ENCODE data around the gene MYH10. TPM values are rescaled to one million over a fixed set of nuclear protein-coding genes. Genes with fewer than 3 reads are reported as not detected.

MYH10 gene
- polyA plus RNA-seq, 1 donor from 2014 or later = 61.1 TPM

DNA sequence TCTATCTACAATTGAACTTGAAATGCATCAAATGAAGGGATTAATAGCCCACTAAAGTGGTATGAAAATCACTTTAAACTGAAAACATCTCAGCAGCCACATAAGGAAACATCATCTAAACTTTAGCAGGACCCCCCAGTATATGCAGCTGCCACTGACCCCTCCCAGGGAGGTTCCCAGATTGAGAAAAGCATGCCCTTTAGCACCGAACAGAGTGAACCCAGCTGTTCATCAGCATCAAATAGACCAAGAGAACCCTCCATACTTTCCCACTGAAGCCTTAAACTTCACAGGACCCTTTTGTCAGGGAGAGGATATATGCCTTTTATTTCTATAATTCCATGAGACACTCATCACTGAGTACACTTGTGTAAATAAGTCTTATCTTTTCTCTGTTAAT, 44.6 kb downstream of the MYH10 start:
- Histone ChIP-seq H3K79me2 (replicated peaks; ENCODE audit: insufficient read depth, low read length) (peaks cover 20% of the 10 kb centered on the region), H4K20me1 (ENCODE audit: insufficient read depth) (no peaks in the 10 kb centered on the region), H3K36me3 (ENCODE audit: insufficient read depth, low read length) (no peaks in the 10 kb centered on the region)

DNA sequence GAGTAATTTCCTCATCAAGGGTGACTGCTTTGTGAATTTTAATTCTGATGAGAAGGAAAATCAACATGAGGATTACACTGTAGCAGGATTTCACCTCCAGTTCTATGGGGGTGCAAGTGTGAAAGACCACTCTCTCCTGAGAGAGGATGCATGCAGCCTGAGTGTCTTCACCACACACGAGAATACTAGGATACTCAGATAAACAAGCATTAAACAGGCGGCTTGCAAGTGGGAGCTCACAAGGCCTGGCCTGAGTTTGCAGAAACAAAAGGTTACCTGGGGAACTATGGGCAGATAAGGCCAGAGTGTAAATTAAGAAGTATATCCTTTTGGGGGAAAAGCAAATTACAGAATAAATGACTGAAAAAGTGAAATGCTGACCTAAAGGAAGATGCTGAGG, 46.6 kb downstream of the MYH10 start:
- Histone ChIP-seq H3K27ac (ENCODE audit: low read length) (no peak overlapping the region), H3K36me3 (ENCODE audit: insufficient read depth, low read length) (no peaks in the 10 kb centered on the region), H3K9ac (ENCODE audit: low read length) (no peak overlapping the region)

More for the DNA sequence above, 44.6 kb downstream of the MYH10 start:
- no peak for TF ChIP-seq POLR2AphosphoS5 (IDR thresholded peaks at IDR 0.05)
- TF ChIP-seq EZH2 (IDR thresholded peaks at IDR 0.05; ENCODE audit: borderline replicate concordance, insufficient read depth, low read length, poor library complexity, severe bottlenecking) = no peak
- TF ChIP-seq MXI1 (conservative IDR thresholded peaks at IDR 0.05; ENCODE audit: poor library complexity, severe bottlenecking) = no peak
- TF ChIP-seq TAF1 (IDR thresholded peaks at IDR 0.05; ENCODE audit: low read depth) = no peak
- TF ChIP-seq RAD21 (conservative IDR thresholded peaks at IDR 0.05) = no peak
- TF ChIP-seq, protein P1, sequence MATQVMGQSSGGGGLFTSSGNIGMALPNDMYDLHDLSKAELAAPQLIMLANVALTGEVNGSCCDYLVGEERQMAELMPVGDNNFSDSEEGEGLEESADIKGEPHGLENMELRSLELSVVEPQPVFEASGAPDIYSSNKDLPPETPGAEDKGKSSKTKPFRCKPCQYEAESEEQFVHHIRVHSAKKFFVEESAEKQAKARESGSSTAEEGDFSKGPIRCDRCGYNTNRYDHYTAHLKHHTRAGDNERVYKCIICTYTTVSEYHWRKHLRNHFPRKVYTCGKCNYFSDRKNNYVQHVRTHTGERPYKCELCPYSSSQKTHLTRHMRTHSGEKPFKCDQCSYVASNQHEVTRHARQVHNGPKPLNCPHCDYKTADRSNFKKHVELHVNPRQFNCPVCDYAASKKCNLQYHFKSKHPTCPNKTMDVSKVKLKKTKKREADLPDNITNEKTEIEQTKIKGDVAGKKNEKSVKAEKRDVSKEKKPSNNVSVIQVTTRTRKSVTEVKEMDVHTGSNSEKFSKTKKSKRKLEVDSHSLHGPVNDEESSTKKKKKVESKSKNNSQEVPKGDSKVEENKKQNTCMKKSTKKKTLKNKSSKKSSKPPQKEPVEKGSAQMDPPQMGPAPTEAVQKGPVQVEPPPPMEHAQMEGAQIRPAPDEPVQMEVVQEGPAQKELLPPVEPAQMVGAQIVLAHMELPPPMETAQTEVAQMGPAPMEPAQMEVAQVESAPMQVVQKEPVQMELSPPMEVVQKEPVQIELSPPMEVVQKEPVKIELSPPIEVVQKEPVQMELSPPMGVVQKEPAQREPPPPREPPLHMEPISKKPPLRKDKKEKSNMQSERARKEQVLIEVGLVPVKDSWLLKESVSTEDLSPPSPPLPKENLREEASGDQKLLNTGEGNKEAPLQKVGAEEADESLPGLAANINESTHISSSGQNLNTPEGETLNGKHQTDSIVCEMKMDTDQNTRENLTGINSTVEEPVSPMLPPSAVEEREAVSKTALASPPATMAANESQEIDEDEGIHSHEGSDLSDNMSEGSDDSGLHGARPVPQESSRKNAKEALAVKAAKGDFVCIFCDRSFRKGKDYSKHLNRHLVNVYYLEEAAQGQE (IDR thresholded peaks at IDR 0.05; ENCODE audit: borderline replicate concordance) = no peak
- TF ChIP-seq EP300 (conservative IDR thresholded peaks at IDR 0.05; ENCODE audit: poor library complexity, severe bottlenecking) = no peak
- TF ChIP-seq SMC3 (conservative IDR thresholded peaks at IDR 0.05; ENCODE audit: poor library complexity) = no peak
- TF ChIP-seq, protein P2, sequence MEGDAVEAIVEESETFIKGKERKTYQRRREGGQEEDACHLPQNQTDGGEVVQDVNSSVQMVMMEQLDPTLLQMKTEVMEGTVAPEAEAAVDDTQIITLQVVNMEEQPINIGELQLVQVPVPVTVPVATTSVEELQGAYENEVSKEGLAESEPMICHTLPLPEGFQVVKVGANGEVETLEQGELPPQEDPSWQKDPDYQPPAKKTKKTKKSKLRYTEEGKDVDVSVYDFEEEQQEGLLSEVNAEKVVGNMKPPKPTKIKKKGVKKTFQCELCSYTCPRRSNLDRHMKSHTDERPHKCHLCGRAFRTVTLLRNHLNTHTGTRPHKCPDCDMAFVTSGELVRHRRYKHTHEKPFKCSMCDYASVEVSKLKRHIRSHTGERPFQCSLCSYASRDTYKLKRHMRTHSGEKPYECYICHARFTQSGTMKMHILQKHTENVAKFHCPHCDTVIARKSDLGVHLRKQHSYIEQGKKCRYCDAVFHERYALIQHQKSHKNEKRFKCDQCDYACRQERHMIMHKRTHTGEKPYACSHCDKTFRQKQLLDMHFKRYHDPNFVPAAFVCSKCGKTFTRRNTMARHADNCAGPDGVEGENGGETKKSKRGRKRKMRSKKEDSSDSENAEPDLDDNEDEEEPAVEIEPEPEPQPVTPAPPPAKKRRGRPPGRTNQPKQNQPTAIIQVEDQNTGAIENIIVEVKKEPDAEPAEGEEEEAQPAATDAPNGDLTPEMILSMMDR (IDR thresholded peaks at IDR 0.05; ENCODE audit: poor library complexity, severe bottlenecking) = no peak
- Histone ChIP-seq H3K9me3 (ENCODE audit: low read length) (no peaks in the 10 kb centered on the region), H3K27ac (ENCODE audit: low read length) (no peak overlapping the region), H3K4me2 (ENCODE audit: low read length) (no peak overlapping the region), H3F3A (ENCODE audit: insufficient read depth, low read length, poor library complexity, severe bottlenecking) (no peaks in the 10 kb centered on the region), H3K4me3 (ENCODE audit: low read length) (no peak overlapping the region), H3K27me3 (ENCODE audit: insufficient read depth, low read depth, low read length) (no peaks in the 10 kb centered on the region), H2AFZ (ENCODE audit: low read depth, low read length) (no peak overlapping the region), H3K9me2 (ENCODE audit: insufficient read depth, low read length) (no peaks in the 10 kb centered on the region), H3K9ac (ENCODE audit: low read length) (no peak overlapping the region)

More for the DNA sequence above, 46.6 kb downstream of the MYH10 start:
- no peaks in the 10 kb centered on the region for H3K9me3 ChIP-seq (ENCODE audit: low read length)
- peaks cover 13% of the 10 kb centered on the region for H3K79me2 ChIP-seq (replicated peaks; ENCODE audit: insufficient read depth, low read length)
- TF ChIP-seq POLR2AphosphoS5 (IDR thresholded peaks at IDR 0.05) (no peak), RAD21 (conservative IDR thresholded peaks at IDR 0.05) (no peak), TAF1 (IDR thresholded peaks at IDR 0.05; ENCODE audit: low read depth) (no peak), EZH2 (IDR thresholded peaks at IDR 0.05; ENCODE audit: borderline replicate concordance, insufficient read depth, low read length, poor library complexity, severe bottlenecking) (no peak), EP300 (conservative IDR thresholded peaks at IDR 0.05; ENCODE audit: poor library complexity, severe bottlenecking) (no peak), MXI1 (conservative IDR thresholded peaks at IDR 0.05; ENCODE audit: poor library complexity, severe bottlenecking) (no peak), SMC3 (conservative IDR thresholded peaks at IDR 0.05; ENCODE audit: poor library complexity) (no peak)
- TF ChIP-seq, protein P2 (IDR thresholded peaks at IDR 0.05; ENCODE audit: poor library complexity, severe bottlenecking) = no peak
- TF ChIP-seq, protein P1 (IDR thresholded peaks at IDR 0.05; ENCODE audit: borderline replicate concordance) = no peak
- H3F3A ChIP-seq (ENCODE audit: insufficient read depth, low read length, poor library complexity, severe bottlenecking) = no peaks in the 10 kb centered on the region
- H3K4me3 ChIP-seq (ENCODE audit: low read length) = no peak overlapping the region
- no peaks in the 10 kb centered on the region for H3K9me2 ChIP-seq (ENCODE audit: insufficient read depth, low read length)
- H3K4me2 ChIP-seq (ENCODE audit: low read length) = no peak overlapping the region
- H4K20me1 ChIP-seq (ENCODE audit: insufficient read depth) = no peaks in the 10 kb centered on the region
- no peak overlapping the region for H2AFZ ChIP-seq (ENCODE audit: low read depth, low read length)
- H3K27me3 ChIP-seq (ENCODE audit: insufficient read depth, low read depth, low read length) = no peaks in the 10 kb centered on the region

Data from neural cell (in vitro differentiated cells).